Nucleus accumbens (tissue), 56 donors: ENCODE data around the gene KIF25.

Experiments used
- DNase-seq, 56 donors: peaks; one replicate each; lab custom pipeline; 2025; lab: John Stamatoyannopoulos, UW

Gene KIF25

GRCh38 chr6:168015482-168016175 is 18.2 kb downstream of the KIF25 start:
- DNase-seq: no peak

DNA sequence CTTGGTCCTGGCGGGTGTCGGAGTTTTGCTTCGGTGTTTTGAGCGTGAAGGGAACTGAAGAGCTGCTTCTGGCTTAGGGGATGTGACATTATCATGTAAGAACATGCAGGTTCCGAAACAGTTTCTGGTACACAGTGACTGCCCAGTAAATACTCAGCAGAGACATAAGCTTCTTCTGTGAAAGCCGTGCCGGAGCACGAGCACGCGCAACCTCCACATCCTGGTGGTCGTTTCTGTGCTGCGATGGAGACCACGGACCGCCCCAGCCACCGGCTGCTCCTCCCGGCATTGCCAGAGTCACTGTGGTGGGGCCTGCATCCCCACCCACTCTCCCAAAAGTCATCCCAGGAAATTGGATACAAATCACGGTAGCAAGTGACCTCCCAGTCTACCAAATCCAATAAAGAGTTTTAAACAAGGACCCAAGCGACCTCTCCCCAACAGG is 18.7 kb downstream of the KIF25 start:
- DNase-seq: no peak

DNA sequence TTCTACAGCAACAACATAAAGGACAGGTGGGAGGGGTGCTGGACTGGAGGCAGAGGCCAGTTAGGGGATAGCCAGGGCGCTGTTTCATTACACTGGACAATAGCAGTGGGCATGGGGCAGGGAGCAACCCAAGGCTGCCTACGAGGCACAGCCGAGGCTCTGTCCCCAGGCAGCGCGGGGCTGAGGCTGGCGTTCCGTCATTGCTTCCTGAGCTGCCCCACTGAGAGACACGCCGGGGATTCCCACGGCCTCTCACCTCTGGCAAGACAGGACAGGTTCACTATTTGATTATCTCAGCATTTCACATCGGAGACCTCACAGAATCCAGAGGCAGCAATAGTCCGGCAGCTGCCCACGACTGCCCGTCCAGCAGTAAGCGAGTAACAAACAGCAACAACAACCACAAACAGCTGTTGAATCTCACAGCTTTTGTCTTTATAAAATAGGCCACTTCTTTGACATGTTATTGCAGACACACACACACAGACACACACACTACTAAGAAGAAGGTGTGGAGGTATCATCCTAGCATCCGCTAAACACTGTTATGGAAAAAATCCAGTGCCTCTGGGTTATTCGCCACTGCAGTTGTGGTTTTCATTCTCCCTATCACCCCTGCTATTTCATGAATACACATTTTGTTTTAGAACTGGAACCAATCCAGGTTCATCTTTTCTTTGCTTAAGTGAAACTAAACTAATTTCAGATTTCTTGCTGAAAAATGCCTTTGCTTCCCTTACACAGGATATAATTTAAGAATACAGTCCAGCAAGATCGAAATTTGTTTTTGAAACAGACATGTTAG is 19.5 kb downstream of the KIF25 start:
- peak in 1 of 56 donors; percentile 34 for DNase-seq

GRCh38 chr6:168017629-168018028 is 20.2 kb downstream of the KIF25 start:
- DNase-seq: peak in 1 of 56 donors; percentile 27

DNA sequence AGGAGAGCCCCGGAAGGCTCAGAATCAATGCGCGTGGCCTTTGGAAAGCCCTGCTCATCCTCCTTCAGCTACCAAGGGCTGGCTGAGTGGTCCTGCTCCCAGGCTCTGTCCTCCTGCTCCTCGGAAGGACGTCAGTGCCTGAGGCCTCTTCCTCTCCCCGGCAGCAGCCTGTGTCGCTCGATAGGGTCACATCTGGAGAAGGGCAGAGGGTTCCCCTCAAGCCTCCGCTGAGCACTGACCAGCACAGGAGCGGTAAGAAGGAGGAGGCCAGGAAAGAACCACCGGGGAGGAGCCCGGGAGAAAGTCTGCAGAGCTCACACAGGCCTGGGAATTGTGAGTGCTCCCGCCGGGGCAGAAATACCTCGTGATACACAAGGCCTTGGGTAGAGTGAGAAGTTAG is 21.2 kb downstream of the KIF25 start:
- DNase-seq: no peak

DNA sequence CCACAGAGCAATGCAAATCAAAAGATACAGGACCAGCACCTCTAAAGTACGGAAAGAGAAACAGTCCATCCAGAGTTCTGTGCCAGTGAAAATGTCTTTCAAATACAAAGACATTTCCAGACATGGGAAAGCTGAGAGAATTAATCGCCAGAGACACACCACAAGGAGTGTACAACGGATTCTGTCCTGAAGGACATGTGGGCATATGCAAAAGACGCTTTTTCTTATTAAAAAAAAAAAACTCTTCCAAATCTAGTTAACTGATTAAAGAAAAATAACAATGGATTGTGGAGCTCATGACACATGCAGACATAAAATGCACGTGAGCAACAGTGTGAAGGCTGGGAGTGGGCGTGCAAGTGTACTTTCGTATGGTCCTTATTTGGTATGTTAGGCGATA is 22.8 kb downstream of the KIF25 start:
- no peak for DNase-seq

GRCh38 chr6:168021581-168021980 is 24.1 kb downstream of the KIF25 start:
- no peak for DNase-seq

DNA sequence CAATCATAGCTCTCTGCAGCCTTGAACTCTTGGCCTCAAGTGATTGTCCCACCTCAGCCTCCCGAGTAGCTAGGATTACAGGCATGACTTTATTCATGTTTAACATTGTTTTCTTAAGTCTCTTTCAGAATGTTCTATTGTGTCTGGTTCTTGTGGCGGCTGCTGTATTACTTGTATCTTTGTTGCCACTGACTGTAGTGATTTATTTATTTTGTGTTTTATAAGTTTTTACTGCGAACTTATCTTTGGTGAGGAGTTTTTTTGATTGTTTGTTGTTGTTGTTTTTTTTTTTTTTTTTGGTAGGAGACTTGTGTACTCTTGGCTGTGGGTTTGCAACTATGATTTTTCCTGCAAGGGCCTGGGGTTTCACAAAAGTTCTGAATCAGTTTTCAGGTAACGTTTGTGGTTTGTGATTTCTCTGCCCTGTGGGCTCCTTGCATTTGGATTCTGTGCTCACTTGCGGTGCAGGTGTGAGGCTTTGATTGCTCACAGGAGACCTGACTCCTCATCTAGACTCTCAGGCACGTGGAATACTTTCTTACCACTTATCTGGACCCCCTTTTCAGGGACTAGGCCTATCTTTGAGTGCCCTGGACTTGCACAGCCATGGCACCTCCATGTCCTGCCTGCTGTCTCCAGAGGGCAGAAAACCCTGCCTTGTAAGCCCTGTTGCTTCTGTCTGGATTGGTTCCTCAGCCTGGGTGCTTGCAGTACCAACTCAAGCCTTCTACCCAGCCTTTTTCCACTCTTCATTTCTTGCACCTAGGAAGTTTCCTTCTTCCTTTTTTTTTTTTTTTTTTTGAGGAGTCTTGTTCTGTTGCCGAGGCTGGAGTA is 25.2 kb downstream of the KIF25 start:
- no peak for DNase-seq

DNA sequence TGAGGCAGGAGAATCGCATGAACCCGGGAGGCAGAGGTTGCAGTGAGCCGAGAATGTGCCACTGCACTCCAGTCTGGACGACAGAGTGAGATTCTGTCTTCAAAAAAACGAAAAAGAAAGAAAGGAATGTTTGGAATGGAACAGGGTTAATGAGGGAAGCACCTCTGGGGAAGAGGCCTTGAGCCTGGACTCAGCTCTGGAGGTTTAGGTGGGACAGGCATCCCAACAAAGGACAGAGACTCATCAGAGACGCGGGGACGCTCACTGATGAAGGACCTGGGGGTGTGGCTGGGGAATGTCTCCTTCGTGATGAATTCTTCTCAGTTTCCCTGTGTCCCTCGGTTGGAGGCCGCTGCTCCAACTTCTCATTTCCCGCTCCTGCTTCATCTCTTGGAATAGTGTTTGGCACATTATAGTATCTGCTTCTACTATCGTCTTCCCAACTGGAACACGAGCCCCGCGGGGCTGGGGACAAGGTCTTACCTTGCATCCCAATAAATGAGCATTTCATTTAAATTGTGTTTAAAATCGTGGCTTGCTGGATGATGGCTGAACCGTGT is 27.6 kb downstream of the KIF25 start:
- DNase-seq: no peak

- DNase-seq: no peak
These were observed 28.6 kb downstream of the KIF25 start for GRCh38 chr6:168025831-168026710.

- DNase-seq: no peak
These were observed 29.5 kb downstream of the KIF25 start for GRCh38 chr6:168026925-168027324.

DNA sequence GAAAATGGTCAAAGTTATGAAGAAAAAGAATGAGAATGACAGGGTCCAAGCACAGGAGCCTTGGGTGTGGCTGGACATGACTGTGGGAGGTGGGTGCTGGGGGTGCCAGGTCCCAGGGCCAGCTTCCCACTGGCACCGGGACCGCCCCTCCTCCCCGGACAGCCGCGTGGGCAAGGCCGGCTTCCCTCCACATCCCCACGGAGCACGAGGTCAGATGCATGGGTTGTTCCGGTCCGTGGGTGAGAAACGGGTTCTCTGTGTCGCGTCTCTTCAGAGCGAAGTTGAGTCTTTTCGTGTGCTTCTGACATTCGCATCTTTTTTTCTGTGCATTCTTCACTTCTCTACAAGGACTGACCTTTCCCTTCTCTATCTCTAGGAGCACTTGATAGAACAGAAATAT is 30.1 kb downstream of the KIF25 start:
- DNase-seq: no peak

DNA sequence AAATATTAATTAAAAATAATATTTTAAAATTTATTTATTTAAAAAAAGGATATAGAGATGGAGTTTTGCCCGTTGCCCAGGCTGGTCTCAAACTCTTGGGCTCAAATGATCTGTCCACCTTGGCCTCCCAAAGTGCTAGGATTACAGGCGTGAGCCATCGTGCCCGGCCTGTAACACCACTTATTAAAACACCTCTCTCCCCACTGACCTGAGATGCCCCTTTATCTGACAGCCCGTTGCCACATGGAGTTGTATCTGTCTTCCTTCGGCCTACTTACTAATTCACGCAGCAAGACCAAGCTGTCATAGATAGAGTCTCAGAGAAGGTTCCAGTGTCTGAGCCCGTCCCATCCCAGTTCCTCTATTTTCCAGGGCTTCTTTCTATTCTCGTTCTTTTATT is 30.7 kb downstream of the KIF25 start:
- no peak for DNase-seq

- peak in 15 of 56 donors; percentile 20 to 82 (median 44) for DNase-seq
These were observed 32.2 kb downstream of the KIF25 start for GRCh38 chr6:168029459-168030217.

- DNase-seq: peak in 2 of 56 donors; percentile 25 to 60
These were observed 32.8 kb downstream of the KIF25 start for GRCh38 chr6:168030218-168030746.

GRCh38 chr6:168030908-168031307 is 33.4 kb downstream of the KIF25 start:
- no peak for DNase-seq

DNA sequence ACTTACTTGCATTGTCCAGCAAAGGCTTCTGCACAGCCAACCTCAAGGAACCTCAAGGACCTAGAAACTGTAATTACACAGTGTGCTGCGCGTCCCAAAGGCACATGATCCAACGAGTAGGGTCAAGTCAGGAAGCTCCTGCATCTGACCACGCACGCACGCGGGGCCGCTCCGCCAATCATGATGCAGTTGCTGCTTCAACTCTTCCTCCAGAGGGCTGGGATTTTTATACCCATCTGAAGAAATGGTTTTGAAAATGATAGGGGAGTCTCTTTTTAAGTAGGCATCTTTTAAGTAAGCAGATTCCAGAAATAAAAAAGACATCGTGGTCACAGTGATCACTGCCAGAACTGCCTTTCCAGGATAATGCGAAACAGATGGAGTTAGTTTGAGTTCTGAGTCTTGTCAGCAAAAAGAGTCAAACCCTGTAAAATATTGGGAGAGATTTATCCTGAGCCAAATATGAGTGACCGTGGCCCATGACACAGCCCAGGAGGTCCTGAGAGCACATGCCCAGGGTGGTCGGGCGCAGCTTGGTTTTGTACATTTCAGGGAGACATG is 34.0 kb downstream of the KIF25 start:
- no peak for DNase-seq

DNA sequence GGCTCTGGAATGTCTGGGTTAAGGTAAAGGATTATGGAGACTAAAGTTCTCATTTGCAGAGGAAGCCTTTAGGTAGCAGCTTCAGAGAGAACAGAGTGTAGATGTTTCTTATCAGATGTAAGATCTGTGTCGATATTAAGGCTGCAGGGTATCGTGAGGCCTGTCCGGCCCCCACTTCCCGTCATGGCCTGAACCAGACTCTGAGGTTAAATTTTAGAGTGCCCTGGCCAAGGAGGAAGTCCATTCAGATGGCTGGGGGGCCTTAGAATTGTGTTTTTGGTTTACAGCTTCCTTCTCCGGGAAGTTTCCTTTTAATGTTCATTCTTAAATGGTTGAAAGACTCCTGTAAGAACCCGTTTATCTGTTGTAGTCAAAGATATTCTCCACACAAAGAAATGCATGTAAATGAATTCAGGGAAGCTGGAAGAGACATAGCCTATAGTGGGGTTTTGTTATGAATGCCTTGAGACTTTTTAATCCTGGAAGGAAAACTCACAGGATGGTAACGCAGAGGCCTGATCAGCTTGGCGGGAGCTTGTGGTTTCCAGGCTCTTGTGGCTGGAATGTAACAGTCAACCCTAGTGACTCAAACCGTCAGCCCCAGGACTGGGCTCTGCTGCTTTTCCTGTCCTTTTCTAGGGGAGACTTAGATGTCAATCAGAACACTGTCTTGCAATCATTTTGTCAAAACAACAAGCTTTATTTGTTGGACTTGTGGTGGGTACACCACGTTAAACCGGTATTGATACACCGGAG is 34.7 kb downstream of the KIF25 start:
- DNase-seq: no peak
